Smooth muscle cell (in vitro differentiated cells): Measurements from ENCODE around the gene MYO1H. TPM values are rescaled to one million over a fixed set of nuclear protein-coding genes. Genes with fewer than 3 reads are reported as not detected.

Experiments
- DNase-seq: peaks from one replicate; lab custom pipeline; 2025; ENCODE audit not compliant: unreplicated experiment; lab: John Stamatoyannopoulos, UW
- H2AFZ ChIP-seq: fragments of 200-600 bp; sonication (generic); 2 replicates; pipeline ENCODE4 v1.6.0; 2016; ENCODE audit warnings: antibody characterized with exemption, low read depth, mild to moderate bottlenecking
- H3F3A ChIP-seq: fragments of 200-600 bp; sonication (generic); 2 replicates; pipeline ENCODE4 v1.6.0; 2017; ENCODE audit warnings: antibody characterized with exemption, low read depth
- H3K27ac ChIP-seq: fragments of 200-600 bp; sonication (generic); 2 replicates; pipeline ENCODE4 v1.5.1; 2016; ENCODE audit warnings: low read depth, mild to moderate bottlenecking
- H3K27me3 ChIP-seq: fragments of 200-600 bp; sonication (generic); 2 replicates; pipeline ENCODE4 v1.6.1; 2016; ENCODE audit warnings: low read depth, mild to moderate bottlenecking
- H3K36me3 ChIP-seq: fragments of 200-600 bp; sonication (generic); 2 replicates; pipeline ENCODE4 v1.5.1; 2016; ENCODE audit warnings: low read depth
- H3K4me1 ChIP-seq: fragments of 200-600 bp; sonication (generic); 2 replicates; pipeline ENCODE4 v1.5.1; 2016; ENCODE audit warnings: low read depth
- H3K4me2 ChIP-seq: fragments of 200-600 bp; sonication (generic); 2 replicates; pipeline ENCODE4 v1.6.0; 2016; ENCODE audit warnings: mild to moderate bottlenecking
- H3K4me3 ChIP-seq: fragments of 200-600 bp; sonication (generic); 2 replicates; pipeline ENCODE4 v1.5.1; 2016; ENCODE audit warnings: mild to moderate bottlenecking
- H3K79me2 ChIP-seq: fragments of 200-600 bp; sonication (generic); 2 replicates; pipeline ENCODE4 v1.6.0; 2016; ENCODE audit warnings: low read depth, mild to moderate bottlenecking
- H3K9ac ChIP-seq: fragments of 200-600 bp; sonication (generic); 2 replicates; pipeline ENCODE4 v1.6.0; 2016; ENCODE audit warnings: low read depth
- H3K9me3 ChIP-seq: fragments of 200-600 bp; sonication (generic); replicated peaks from 2 replicates; pipeline ENCODE4 v1.5.1; 2016; ENCODE audit warnings: low read depth
- H4K20me1 ChIP-seq: fragments of 200-600 bp; sonication (generic); 2 replicates; pipeline ENCODE4 v1.6.0; 2016; ENCODE audit warnings: low read depth
- WGBS: methylation state at CpG from one replicate; pipeline ENCODE4 v1.1.7; 2016; ENCODE audit warnings: low lambda C conversion rate; 5-methylcytosine and 5-hydroxymethylcytosine counted together
- polyA plus RNA-seq: library from polyadenylated mRNA; unstranded; fragments of >200 nt; fragmentation: Nextera tagmentation; extraction: Ambion mirVana; gene quantifications from 2 replicates; pipeline ENCODE4 v1.2.1, GENCODE V29; 2016
- total RNA-seq: library from RNA; depleted of rRNA; stranded (reverse); fragments of >200 nt; gene quantifications from 2 replicates; pipeline ENCODE4 v1.2.3, GENCODE V29; 2014
- TF ChIP-seq, protein P1 (sequence below): fragments of 200-600 bp; sonication (generic); IDR thresholded peaks from 2 replicates; pipeline ENCODE4 v1.5.1; 2017; ENCODE audit warnings: borderline replicate concordance, mild to moderate bottlenecking, antibody characterized with exemption; ENCODE audit not compliant: insufficient read depth, poor library complexity, severe bottlenecking

Gene MYO1H
- total and polyA plus RNA-seq, 2 experiments from 2014 or later, result 0.03 to 2.3 TPM

DNA sequence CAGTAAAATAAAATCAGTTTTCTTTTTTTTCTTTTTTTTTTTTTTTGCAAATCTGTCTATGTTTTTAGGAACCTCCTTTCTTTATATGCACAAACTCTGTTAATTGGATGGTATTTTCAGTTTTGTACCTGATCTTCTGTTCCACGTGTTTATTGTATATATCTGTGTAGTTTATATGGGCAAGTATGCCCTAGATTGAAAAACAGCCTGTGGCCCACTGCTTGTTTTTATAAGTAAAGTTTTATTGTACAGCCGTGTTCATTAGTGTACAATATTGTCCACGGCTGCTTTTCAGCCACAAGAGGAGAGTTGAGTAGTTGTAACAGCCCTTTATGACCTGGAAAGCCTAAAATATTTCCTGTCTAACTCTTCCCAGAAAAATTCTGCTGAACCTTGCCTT is 18.7 kb upstream of the MYO1H start:
- Histone ChIP-seq H3K27me3 (peaks cover 9% of the 10 kb centered on the region), H3K79me2 (no peaks in the 10 kb centered on the region), H3K4me3 (no peak overlapping the region), H3F3A (no peaks in the 10 kb centered on the region), H3K9ac (no peak overlapping the region), H3K27ac (no peak overlapping the region), H3K4me2 (no peak overlapping the region), H3K36me3 (no peaks in the 10 kb centered on the region), H3K4me1 (peaks cover 8% of the 10 kb centered on the region), H2AFZ (no peak overlapping the region), H4K20me1 (no peaks in the 10 kb centered on the region), H3K9me3 (no peaks in the 10 kb centered on the region)
- TF ChIP-seq, protein P1, sequence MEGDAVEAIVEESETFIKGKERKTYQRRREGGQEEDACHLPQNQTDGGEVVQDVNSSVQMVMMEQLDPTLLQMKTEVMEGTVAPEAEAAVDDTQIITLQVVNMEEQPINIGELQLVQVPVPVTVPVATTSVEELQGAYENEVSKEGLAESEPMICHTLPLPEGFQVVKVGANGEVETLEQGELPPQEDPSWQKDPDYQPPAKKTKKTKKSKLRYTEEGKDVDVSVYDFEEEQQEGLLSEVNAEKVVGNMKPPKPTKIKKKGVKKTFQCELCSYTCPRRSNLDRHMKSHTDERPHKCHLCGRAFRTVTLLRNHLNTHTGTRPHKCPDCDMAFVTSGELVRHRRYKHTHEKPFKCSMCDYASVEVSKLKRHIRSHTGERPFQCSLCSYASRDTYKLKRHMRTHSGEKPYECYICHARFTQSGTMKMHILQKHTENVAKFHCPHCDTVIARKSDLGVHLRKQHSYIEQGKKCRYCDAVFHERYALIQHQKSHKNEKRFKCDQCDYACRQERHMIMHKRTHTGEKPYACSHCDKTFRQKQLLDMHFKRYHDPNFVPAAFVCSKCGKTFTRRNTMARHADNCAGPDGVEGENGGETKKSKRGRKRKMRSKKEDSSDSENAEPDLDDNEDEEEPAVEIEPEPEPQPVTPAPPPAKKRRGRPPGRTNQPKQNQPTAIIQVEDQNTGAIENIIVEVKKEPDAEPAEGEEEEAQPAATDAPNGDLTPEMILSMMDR, result no peak
- 87% methylated on average over 3 of the region's 3 CpGs for WGBS
- DNase-seq, result no peak

DNA sequence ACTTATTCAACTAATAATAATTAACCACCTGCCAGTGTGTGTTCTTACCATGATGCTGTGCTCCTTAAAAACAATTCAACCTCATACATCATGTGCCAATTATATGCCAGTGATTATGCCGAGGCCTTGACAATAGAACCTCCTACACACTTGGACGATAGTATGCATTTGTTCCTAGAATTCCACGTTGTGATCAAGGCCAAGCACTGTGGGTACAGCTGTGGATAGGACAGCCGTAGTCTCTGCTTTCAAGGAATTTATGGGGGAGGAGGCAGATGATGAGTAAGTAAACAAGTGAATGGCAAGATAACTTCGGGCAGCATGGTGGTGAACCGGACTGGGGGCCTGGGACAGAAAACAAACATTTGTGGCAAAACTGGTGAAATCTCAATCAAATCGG is 18.0 kb upstream of the MYO1H start:
- TF ChIP-seq, protein P1, result no peak
- Histone ChIP-seq H3K36me3 (no peaks in the 10 kb centered on the region), H2AFZ (no peak overlapping the region), H3K4me2 (no peak overlapping the region), H3K79me2 (no peaks in the 10 kb centered on the region), H3K9ac (no peak overlapping the region), H3K9me3 (no peaks in the 10 kb centered on the region), H3K27me3 (peaks cover 5% of the 10 kb centered on the region), H3K4me1 (peaks cover 8% of the 10 kb centered on the region), H3K27ac (no peak overlapping the region), H3F3A (no peaks in the 10 kb centered on the region), H3K4me3 (no peak overlapping the region), H4K20me1 (no peaks in the 10 kb centered on the region)
- WGBS, result 54% methylated on average over 7 of the region's 7 CpGs
- DNase-seq, result no peak

DNA sequence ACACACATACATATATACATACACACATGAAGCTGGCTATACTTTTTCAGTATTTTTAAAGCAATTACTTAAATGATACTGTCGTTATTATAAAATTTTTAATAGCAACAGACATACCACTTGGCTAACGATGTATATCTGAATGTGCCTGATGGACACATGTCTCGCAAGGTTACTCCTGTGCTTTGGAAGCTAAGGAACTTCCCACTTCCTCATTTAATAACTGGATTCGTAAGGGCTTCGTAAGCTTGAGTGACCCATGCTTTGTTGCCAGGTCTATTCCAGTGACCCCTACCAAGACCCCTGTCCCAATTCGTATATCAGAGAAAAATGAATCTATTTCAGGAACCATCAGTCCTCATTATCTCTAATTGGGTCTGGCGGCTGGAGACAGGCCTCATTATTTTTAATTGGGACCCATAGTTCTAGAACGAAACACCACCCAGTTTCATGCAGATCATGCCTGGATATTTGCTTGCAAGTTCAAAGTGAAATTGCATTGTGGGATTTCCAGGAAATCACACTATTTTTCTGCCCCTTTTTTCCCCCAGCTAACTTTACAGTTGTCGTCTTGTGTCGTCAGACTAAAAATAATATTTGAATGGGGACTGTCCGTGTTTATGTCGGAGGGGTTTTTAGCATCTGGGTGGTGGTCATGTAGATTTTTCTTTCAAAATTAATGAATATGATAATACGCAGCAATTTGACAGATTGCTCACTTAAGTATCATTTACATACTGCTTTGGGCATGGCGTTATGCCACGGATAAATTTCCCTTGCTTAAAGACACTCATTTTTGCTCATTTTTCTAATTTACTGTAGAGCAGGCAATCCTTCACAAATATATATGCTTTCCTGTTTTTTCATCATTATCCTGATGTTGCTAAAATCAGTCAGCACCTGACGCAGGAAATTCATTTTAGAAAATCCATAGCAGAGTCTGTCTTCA is 17.1 kb upstream of the MYO1H start:
- no peak overlapping the region for H3K4me2 ChIP-seq
- no peaks in the 10 kb centered on the region for H3K9me3 ChIP-seq
- H3K27me3 ChIP-seq, result peaks cover 2% of the 10 kb centered on the region
- no peak overlapping the region for H3K27ac ChIP-seq
- whole genome bisulfite sequencing, result 94% methylated on average over 16 of the region's 16 CpGs
- H3K4me3 ChIP-seq, result no peak overlapping the region
- no peaks in the 10 kb centered on the region for H3K79me2 ChIP-seq
- H3K4me1 ChIP-seq, result peaks cover 8% of the 10 kb centered on the region
- TF ChIP-seq, protein P1, result no peak
- no peak for DNase-seq
- no peaks in the 10 kb centered on the region for H3K36me3 ChIP-seq
- H3F3A ChIP-seq, result no peaks in the 10 kb centered on the region
- H2AFZ ChIP-seq, result no peak overlapping the region
- H3K9ac ChIP-seq, result no peak overlapping the region
- H4K20me1 ChIP-seq, result no peaks in the 10 kb centered on the region
